SK-N-SH (cell line): ENCODE data around the gene MELK. TPM values are rescaled to one million over a fixed set of nuclear protein-coding genes. Genes with fewer than 3 reads are reported as not detected.

Source experiments
- CTCF ChIA-PET: fragments of 300-600, 350-600 bp; formaldehyde crosslinking; extraction: SDS; loops from one replicate; lab custom pipeline; 2021; lab: Yijun Ruan, JAX
- POLR2A ChIA-PET: fragments of 350-600 bp; sonication (Branson Sonifier 250); formaldehyde crosslinking; extraction: SDS; loops from one replicate; lab custom pipeline; 2020; ENCODE audit warnings: antibody characterized with exemption, inconsistent platforms; lab: Yijun Ruan, JAX
- DNase-seq: peaks from one replicate; pipeline ENCODE4 v3.0.0; 2012
- H2AFZ ChIP-seq: fragments of 200-600 bp; sonication (generic); 2 replicates; pipeline ENCODE4 v1.8.1; 2016; ENCODE audit warnings: antibody characterized with exemption, mild to moderate bottlenecking, low read depth
- H3F3A ChIP-seq: fragments of 200-600 bp; sonication (generic); replicated peaks from 2 replicates; pipeline ENCODE3; 2016; ENCODE audit warnings: antibody characterized with exemption, mild to moderate bottlenecking; ENCODE audit not compliant: insufficient read depth
- H3K27ac ChIP-seq, 2 experiments: fragments of 200-500 bp in 1 of 2; fragments of 200-600 bp in 1 of 2; sonication (Bioruptor generic) in 1 of 2; sonication (generic), shearing (Covaris generic) in 1 of 2; 2 replicates each; pipeline versions ENCODE4 v1.5.1 to v1.6.1; 2014 to 2016; ENCODE audit warnings: low read depth in 2 of 2, inconsistent platforms in 1 of 2, low read length in 1 of 2, mild to moderate bottlenecking in 1 of 2, mixed read lengths in 1 of 2
- H3K27me3 ChIP-seq: fragments of 200-600 bp; sonication (generic), shearing (Covaris generic); 2 replicates; pipeline ENCODE4 v1.6.1; 2016; ENCODE audit warnings: mixed run types; ENCODE audit not compliant: insufficient read depth
- H3K36me3 ChIP-seq, 2 experiments: fragments of 200-500 bp in 1 of 2; fragments of 200-600 bp in 1 of 2; sonication (Bioruptor generic) in 1 of 2; sonication (generic) in 1 of 2; replicated peaks in 1 of 2; 2 replicates each; pipeline versions ENCODE3 to v1.5.1; 2014 to 2016; ENCODE audit warnings: low read length in 1 of 2, mild to moderate bottlenecking in 1 of 2; ENCODE audit not compliant: insufficient read depth in 2 of 2, control insufficient read depth in 1 of 2
- H3K4me1 ChIP-seq, 2 experiments: fragments of 200-500 bp in 1 of 2; fragments of 200-600 bp in 1 of 2; sonication (Bioruptor generic) in 1 of 2; sonication (generic), shearing (Covaris generic) in 1 of 2; 2 replicates each; pipeline versions ENCODE4 v1.5.1 to v1.6.1; 2014 to 2016; ENCODE audit warnings: low read depth in 1 of 2, low read length in 1 of 2, mixed run types in 1 of 2; ENCODE audit not compliant: insufficient read depth in 2 of 2, control insufficient read depth in 1 of 2
- H3K4me2 ChIP-seq: fragments of 200-600 bp; sonication (generic), shearing (Covaris generic); 2 replicates; pipeline ENCODE4 v1.6.1; 2017; ENCODE audit warnings: mixed run types
- H3K4me3 ChIP-seq, 2 experiments: fragments of 200-500 bp in 1 of 2; fragments of 200-600 bp in 1 of 2; sonication (Bioruptor generic) in 1 of 2; sonication (generic), shearing (Covaris generic) in 1 of 2; 2 replicates each; pipeline versions ENCODE4 v1.5.1 to v1.8.1; 2014 to 2016; ENCODE audit warnings: low read depth in 2 of 2, inconsistent platforms in 1 of 2, low read length in 1 of 2, mild to moderate bottlenecking in 1 of 2, mixed read lengths in 1 of 2, moderate library complexity in 1 of 2
- H3K79me2 ChIP-seq: fragments of 200-600 bp; sonication (generic); 2 replicates; pipeline ENCODE4 v1.8.1; 2017; ENCODE audit warnings: mild to moderate bottlenecking; ENCODE audit not compliant: insufficient read depth
- H3K9ac ChIP-seq: fragments of 200-600 bp; sonication (generic); 2 replicates; pipeline ENCODE4 v1.6.1; 2017; ENCODE audit warnings: mixed run types
- H3K9me2 ChIP-seq: fragments of 200-600 bp; sonication (generic); 2 replicates; pipeline ENCODE4 v1.6.1; 2017; ENCODE audit warnings: mixed run types
- H3K9me3 ChIP-seq: fragments of 200-600 bp; sonication (generic); 2 replicates; pipeline ENCODE4 v1.6.1; 2017; ENCODE audit warnings: mixed run types, mild to moderate bottlenecking, moderate library complexity
- H4K20me1 ChIP-seq: fragments of 200-600 bp; sonication (generic); 2 replicates; pipeline ENCODE4 v1.6.1; 2017; ENCODE audit warnings: mild to moderate bottlenecking, mixed run types; ENCODE audit not compliant: insufficient read depth
- ELF1 ChIP-seq: IDR thresholded peaks from 2 replicates; pipeline ENCODE4 v1.4.0; 2012
- EZH2phosphoT487 ChIP-seq: fragments of 200-600 bp; sonication (generic); IDR thresholded peaks from 2 replicates; pipeline ENCODE4 v1.6.1; 2017; ENCODE audit warnings: low read depth, mixed run types, mild to moderate bottlenecking, antibody characterized with exemption, moderate library complexity, borderline replicate concordance
- FOXJ3 ChIP-seq: sonication (generic); formaldehyde crosslinking; IDR thresholded peaks from 2 replicates; pipeline ENCODE4 v1.5.1; 2020; ENCODE audit warnings: mild to moderate bottlenecking, missing genetic modification reagents
- GATA2 ChIP-seq: sonication (generic); formaldehyde crosslinking; IDR thresholded peaks from 2 replicates; pipeline ENCODE4 v1.5.0; 2020; ENCODE audit warnings: mild to moderate bottlenecking, missing genetic modification reagents
- MEF2A ChIP-seq: IDR thresholded peaks from 2 replicates; pipeline ENCODE4 v1.4.0; 2012; ENCODE audit warnings: low read depth, borderline replicate concordance
- NFIC ChIP-seq: IDR thresholded peaks from 2 replicates; pipeline ENCODE4 v1.4.0; 2012; ENCODE audit warnings: borderline replicate concordance
- POLR2AphosphoS5 ChIP-seq: IDR thresholded peaks from 2 replicates; pipeline ENCODE4 v1.6.1; 2012; ENCODE audit warnings: low read depth, low read length
- RCOR1 ChIP-seq: fragments of 150-350 bp; IDR thresholded peaks from 2 replicates; pipeline ENCODE4 v1.6.1; 2017; ENCODE audit warnings: antibody characterized with exemption, low read length
- RXRA ChIP-seq: IDR thresholded peaks from 2 replicates; pipeline ENCODE4 v1.4.0; 2012; ENCODE audit warnings: low read depth, mild to moderate bottlenecking, borderline replicate concordance
- SIN3A ChIP-seq: IDR thresholded peaks from 2 replicates; pipeline ENCODE4 v1.6.1; 2012; ENCODE audit warnings: low read depth, mild to moderate bottlenecking, low read length, moderate library complexity, borderline replicate concordance
- SMC3 ChIP-seq: IDR thresholded peaks from 2 replicates; pipeline ENCODE4 v1.6.1; 2012; ENCODE audit warnings: low read depth, low read length, improper control_type of control experiment
- TEAD4 ChIP-seq: IDR thresholded peaks from 2 replicates; pipeline ENCODE4 v1.4.0; 2012; ENCODE audit warnings: mild to moderate bottlenecking, borderline replicate concordance; ENCODE audit not compliant: insufficient read depth
- YY1 ChIP-seq: IDR thresholded peaks from 2 replicates; pipeline ENCODE4 v1.4.0; 2012; ENCODE audit warnings: low read depth, mild to moderate bottlenecking
- ZBTB33 ChIP-seq: IDR thresholded peaks from 2 replicates; pipeline ENCODE4 v1.4.0; 2012; ENCODE audit warnings: low read depth, borderline replicate concordance
- WGBS: methylation state at CpG from one replicate; pipeline ENCODE4 v1.1.6; 2017; ENCODE audit warnings: low lambda C conversion rate; 5-methylcytosine and 5-hydroxymethylcytosine counted together
- polyA plus RNA-seq, 3 experiments: library from polyadenylated mRNA; depleted of rRNA; stranded (reverse); fragments of >200 nt; gene quantifications; 2 replicates each; pipeline ENCODE4 v1.2.3, GENCODE V29; 2012
- TF ChIP-seq, protein P1 (sequence below): fragments of 150-350 bp; IDR thresholded peaks from 2 replicates; pipeline ENCODE4 v1.6.1; 2017; ENCODE audit warnings: antibody characterized with exemption, low read length, low read depth, borderline replicate concordance
- TF ChIP-seq, protein P2 (sequence below): IDR thresholded peaks from 2 replicates; pipeline ENCODE4 v1.6.1; 2012; ENCODE audit warnings: mild to moderate bottlenecking, low read depth, low read length, moderate library complexity

The MELK gene
- polyA plus RNA-seq, 1 of the 3 experiments (the other 2 are of a cell fraction): 16.5 TPM

DNA sequence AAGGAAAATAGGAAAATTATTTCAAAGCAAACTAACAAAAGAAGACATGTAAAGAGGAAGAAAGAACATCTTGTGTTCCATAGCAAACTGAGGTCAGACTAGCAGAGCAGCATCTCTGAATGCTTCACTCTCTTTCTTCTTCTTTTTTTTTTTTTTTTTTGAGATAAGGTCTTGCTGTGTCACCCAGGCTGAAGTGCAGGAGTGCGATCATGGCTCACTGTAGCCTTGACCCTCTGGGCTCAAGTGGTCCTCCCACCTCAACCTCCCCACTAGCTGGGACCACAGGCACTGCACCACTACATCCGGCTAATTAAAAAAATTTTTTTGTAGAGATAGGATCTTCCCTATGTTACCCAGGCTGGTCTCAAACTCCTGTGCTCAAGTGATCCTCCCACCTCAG, 36.6 kb downstream of the MELK start:
- Histone ChIP-seq H3K4me1 (no peaks in the 10 kb centered on the region), H3F3A (peaks cover 17% of the 10 kb centered on the region), H3K9me2 (no peaks in the 10 kb centered on the region), H3K27me3 (no peaks in the 10 kb centered on the region), H3K36me3 (peaks cover 12 to 24% of the 10 kb centered on the region in 2 experiments), H3K4me3 (no peak overlapping the region), H3K9ac (no peak overlapping the region), H3K79me2 (peaks cover 36% of the 10 kb centered on the region), H3K4me2 (no peak overlapping the region), H3K27ac (no peak overlapping the region), H4K20me1 (no peaks in the 10 kb centered on the region), H3K9me3 (no peaks in the 10 kb centered on the region), H2AFZ (no peak overlapping the region)
- WGBS: 63% methylated on average over 2 of the region's 2 CpGs
- no peak for TF ChIP-seq ELF1
- DNase-seq: no peak
- ChIA-PET POLR2A (no interaction called here), CTCF (interaction anchor here (0.6 to 2.8 kb wide), 3 partner anchors 11 to 23 kb away, joined by 3 to 10 read pairs (median 6); no protein-coding TSS in a partner anchor)

DNA sequence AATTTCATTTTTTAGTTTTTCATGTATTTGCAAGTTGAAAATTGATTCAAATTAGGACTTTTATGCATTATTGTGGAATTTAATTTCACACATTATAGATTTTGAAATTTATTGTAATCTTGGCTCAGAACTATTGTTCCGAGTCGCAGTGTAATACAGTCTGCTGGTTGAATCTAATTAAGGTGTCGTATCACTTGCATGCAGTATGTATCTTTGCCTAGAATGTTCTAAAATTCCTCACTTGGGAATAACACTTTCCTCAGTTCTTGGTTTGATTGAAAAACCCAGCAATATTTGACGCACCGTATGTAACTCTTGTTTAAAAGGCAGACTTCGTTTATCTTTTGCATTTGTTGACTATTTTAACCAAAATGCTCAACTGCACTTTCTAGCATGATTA, 49.4 kb downstream of the MELK start:
- 95% methylated on average over 6 of the region's 6 CpGs for WGBS
- H3K79me2 ChIP-seq: peaks cover 85% of the 10 kb centered on the region; the same call in 1 of the 2 replicates

More for the DNA sequence above, 49.4 kb downstream of the MELK start:
- H3K4me2 ChIP-seq: no peak overlapping the region
- ChIA-PET CTCF (interaction anchor here (1.5 to 2.3 kb wide), 3 partner anchors 11 to 215 kb away, joined by 3 to 7 read pairs (median 6); no protein-coding TSS in a partner anchor), POLR2A (no interaction called here)
- no peaks in the 10 kb centered on the region for H3K27me3 ChIP-seq
- no peak overlapping the region for H3K27ac ChIP-seq
- no peaks in the 10 kb centered on the region for H3K9me3 ChIP-seq
- H3K9me2 ChIP-seq: no peaks in the 10 kb centered on the region
- peaks cover 0 to 10% of the 10 kb centered on the region in 2 experiments; a peak in 1 of 4 replicates for H3K4me1 ChIP-seq
- peaks cover 0 to 14% of the 10 kb centered on the region in 2 experiments for H3K36me3 ChIP-seq
- no peak for DNase-seq
- TF ChIP-seq SMC3 (no peak), YY1 (no peak), FOXJ3 (CRISPR knock-in tag) (no peak), GATA2 (CRISPR knock-in tag) (no peak), TEAD4 (no peak), POLR2AphosphoS5 (no peak), ZBTB33 (no peak), SIN3A (no peak), MEF2A (no peak), RCOR1 (no peak), NFIC (no peak), EZH2phosphoT487 (no peak), RXRA (no peak)
- TF ChIP-seq, protein P1, sequence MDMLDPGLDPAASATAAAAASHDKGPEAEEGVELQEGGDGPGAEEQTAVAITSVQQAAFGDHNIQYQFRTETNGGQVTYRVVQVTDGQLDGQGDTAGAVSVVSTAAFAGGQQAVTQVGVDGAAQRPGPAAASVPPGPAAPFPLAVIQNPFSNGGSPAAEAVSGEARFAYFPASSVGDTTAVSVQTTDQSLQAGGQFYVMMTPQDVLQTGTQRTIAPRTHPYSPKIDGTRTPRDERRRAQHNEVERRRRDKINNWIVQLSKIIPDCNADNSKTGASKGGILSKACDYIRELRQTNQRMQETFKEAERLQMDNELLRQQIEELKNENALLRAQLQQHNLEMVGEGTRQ: no peak
- TF ChIP-seq, protein P2, sequence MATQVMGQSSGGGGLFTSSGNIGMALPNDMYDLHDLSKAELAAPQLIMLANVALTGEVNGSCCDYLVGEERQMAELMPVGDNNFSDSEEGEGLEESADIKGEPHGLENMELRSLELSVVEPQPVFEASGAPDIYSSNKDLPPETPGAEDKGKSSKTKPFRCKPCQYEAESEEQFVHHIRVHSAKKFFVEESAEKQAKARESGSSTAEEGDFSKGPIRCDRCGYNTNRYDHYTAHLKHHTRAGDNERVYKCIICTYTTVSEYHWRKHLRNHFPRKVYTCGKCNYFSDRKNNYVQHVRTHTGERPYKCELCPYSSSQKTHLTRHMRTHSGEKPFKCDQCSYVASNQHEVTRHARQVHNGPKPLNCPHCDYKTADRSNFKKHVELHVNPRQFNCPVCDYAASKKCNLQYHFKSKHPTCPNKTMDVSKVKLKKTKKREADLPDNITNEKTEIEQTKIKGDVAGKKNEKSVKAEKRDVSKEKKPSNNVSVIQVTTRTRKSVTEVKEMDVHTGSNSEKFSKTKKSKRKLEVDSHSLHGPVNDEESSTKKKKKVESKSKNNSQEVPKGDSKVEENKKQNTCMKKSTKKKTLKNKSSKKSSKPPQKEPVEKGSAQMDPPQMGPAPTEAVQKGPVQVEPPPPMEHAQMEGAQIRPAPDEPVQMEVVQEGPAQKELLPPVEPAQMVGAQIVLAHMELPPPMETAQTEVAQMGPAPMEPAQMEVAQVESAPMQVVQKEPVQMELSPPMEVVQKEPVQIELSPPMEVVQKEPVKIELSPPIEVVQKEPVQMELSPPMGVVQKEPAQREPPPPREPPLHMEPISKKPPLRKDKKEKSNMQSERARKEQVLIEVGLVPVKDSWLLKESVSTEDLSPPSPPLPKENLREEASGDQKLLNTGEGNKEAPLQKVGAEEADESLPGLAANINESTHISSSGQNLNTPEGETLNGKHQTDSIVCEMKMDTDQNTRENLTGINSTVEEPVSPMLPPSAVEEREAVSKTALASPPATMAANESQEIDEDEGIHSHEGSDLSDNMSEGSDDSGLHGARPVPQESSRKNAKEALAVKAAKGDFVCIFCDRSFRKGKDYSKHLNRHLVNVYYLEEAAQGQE: no peak
- H4K20me1 ChIP-seq: peaks cover 9% of the 10 kb centered on the region; the same call in 1 of the 2 replicates
- H3K4me3 ChIP-seq: no peak overlapping the region
- H3F3A ChIP-seq: peaks cover 6% of the 10 kb centered on the region
- no peak overlapping the region for H2AFZ ChIP-seq
- H3K9ac ChIP-seq: no peak overlapping the region
